ENCODE data around the gene SLC25A38.

DNA sequence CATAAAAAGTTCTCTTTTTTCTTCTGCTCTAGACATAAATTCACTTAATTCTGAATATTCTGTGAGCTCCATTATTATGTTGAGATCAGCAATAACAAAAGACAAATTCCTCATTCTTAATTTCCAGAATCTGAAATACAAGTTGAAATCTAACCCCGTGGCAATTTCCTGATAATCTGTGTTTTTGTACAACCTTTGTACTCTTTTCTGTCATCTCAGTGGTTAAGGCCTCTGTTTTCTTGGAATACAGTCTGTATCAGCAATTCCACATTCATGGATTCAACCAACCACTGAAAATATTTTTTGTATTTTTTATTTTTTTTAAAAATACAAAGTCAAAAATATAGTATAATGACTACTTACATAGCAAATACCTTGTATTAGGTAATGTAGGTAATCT is 45.0 kb upstream of the SLC25A38 start:
- TF ChIP-seq, protein P1, sequence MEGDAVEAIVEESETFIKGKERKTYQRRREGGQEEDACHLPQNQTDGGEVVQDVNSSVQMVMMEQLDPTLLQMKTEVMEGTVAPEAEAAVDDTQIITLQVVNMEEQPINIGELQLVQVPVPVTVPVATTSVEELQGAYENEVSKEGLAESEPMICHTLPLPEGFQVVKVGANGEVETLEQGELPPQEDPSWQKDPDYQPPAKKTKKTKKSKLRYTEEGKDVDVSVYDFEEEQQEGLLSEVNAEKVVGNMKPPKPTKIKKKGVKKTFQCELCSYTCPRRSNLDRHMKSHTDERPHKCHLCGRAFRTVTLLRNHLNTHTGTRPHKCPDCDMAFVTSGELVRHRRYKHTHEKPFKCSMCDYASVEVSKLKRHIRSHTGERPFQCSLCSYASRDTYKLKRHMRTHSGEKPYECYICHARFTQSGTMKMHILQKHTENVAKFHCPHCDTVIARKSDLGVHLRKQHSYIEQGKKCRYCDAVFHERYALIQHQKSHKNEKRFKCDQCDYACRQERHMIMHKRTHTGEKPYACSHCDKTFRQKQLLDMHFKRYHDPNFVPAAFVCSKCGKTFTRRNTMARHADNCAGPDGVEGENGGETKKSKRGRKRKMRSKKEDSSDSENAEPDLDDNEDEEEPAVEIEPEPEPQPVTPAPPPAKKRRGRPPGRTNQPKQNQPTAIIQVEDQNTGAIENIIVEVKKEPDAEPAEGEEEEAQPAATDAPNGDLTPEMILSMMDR (IDR thresholded peaks at IDR 0.05; ENCODE audit: poor library complexity, severe bottlenecking): no peak
- TF ChIP-seq EP300 (conservative IDR thresholded peaks at IDR 0.05; ENCODE audit: poor library complexity, severe bottlenecking) (no peak), POLR2AphosphoS5 (IDR thresholded peaks at IDR 0.05) (no peak), RAD21 (conservative IDR thresholded peaks at IDR 0.05) (no peak), TAF1 (IDR thresholded peaks at IDR 0.05; ENCODE audit: low read depth) (no peak)

Measured in neural cell (in vitro differentiated cells).